ENCODE data around the gene CLN6. TPM values are rescaled to one million over a fixed set of nuclear protein-coding genes. Genes with fewer than 3 reads are reported as not detected.
A peak's percentile ranks its signal among the peaks of the same experiment; 100 is the strongest.

CLN6 gene
- total and polyA plus RNA-seq, 2 of the 4 experiments (the other 2 are of a cell fraction): 6.5 to 31.9 TPM

DNA sequence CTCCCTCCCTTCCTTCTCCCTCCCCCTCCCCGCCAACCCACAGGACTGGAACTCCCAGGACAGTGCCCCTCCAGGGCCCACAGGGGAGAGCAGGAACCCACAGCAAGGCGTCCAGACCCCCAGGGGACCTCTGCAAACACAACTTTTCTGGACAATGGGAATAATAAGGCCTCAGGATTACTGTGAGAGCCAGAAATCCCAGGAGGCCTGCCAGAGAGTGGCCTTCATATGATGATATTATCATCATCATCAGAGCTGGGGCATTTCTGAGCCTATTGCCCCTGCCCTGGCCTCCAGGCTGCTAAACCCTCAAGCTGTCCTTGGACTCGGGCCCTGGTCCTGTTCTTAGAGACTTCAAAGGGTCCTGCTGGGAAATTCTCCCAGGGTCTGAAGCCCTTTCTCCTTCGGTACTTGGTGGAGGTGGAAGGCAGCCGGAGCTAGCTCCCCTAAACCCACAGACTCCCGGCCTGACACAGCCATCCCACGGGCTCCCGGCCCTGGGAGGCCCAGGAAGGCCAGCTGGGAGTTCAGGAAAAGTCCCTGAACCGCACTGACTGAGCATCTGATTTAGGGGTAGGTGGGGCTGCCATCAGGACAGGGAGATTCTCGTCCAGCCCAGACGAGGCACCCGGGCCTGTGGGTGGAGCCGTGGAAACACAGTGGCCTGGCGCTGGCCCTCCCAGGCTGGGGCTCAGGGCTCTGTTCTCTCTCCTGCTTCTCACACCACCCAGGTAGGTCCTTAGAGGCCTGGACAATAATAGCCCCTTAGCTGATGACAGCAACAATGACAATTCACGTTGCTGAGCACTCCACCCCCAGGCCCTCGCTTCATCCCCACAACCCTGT lies 29.3 kb downstream of the CLN6 start:
- no peaks in the 10 kb centered on the region for H4K20me1 ChIP-seq (ENCODE audit: insufficient read depth, low read length)
- no peak overlapping the region for H3K27ac ChIP-seq (ENCODE audit: insufficient read depth, low read length)
- H3K79me1 ChIP-seq (ENCODE audit: low read depth in 1 of 2, low read length in 2 of 2): peaks cover 4 to 7% of the 10 kb centered on the region in 2 experiments; a peak in 1 of 4 replicates
- no peak overlapping the region for H2AFZ ChIP-seq (replicated peaks; ENCODE audit: low read length, poor library complexity)
- H3K14ac ChIP-seq (replicated peaks; ENCODE audit: low read depth, low read length): no peak overlapping the region
- dilution Hi-C loops (cut with HindIII; ENCODE audit: low sequenced_read_pairs, unreplicated experiment): no loop called here
- BruUV-seq (replicated peaks): no TSS peak
- H2BK20ac ChIP-seq (ENCODE audit: low read depth, low read length): no peak overlapping the region
- H3K4me1 ChIP-seq (ENCODE audit: control insufficient read depth, insufficient read depth, low read length): peaks cover 3% of the 10 kb centered on the region; the same call in 1 of the 2 replicates
- no peak overlapping the region for H3K4me2 ChIP-seq (ENCODE audit: low read depth, low read length)
- no peak overlapping the region for H2BK5ac ChIP-seq (ENCODE audit: low read depth, low read length, poor library complexity, severe bottlenecking)
- no peak overlapping the region for H3K56ac ChIP-seq (ENCODE audit: extremely low read depth, insufficient read depth, low read length)
- no peak overlapping the region for H2AK5ac ChIP-seq (ENCODE audit: low read depth, low read length)
- WGBS, 2 experiments (ENCODE audit: extremely low coverage in 2 of 2, insufficient read length in 1 of 2): 46% methylated on average over 5 of the region's 16 CpGs; no CpG with 5 or more reads in 1 of the 2 experiments
- no peak overlapping the region for H4K91ac ChIP-seq (ENCODE audit: insufficient read depth, low read depth, low read length)
- no peak overlapping the region for H3K4ac ChIP-seq (ENCODE audit: low read depth, low read length)
- no peaks in the 10 kb centered on the region for H3K9me1 ChIP-seq (ENCODE audit: insufficient read depth, low read length)
- POLR2A ChIA-PET (ENCODE audit: unreplicated experiment): no interaction called here
- DNase-seq: no peak
- no peak overlapping the region for H3K18ac ChIP-seq (ENCODE audit: low read depth, low read length)
- no peak overlapping the region for H2BK15ac ChIP-seq (ENCODE audit: low read depth, low read length)
- no peaks in the 10 kb centered on the region for H3K27me3 ChIP-seq (ENCODE audit: control insufficient read depth, insufficient read depth, low read length)
- peak; percentile 12; the same call in 1 of the 2 replicates for ATAC-seq (ENCODE audit: low read depth)
- H2AK9ac ChIP-seq (replicated peaks; ENCODE audit: low read depth, low read length, poor library complexity): no peak overlapping the region
- H3K36me3 ChIP-seq (ENCODE audit: control insufficient read depth, insufficient read depth, low read length): 0 out of 2 replicates have a peak, but pooled peaks cover 2% of the 10 kb centered on the region
- intact Hi-C loops (cut with micrococcal nuclease): no loop called here
- H3K4me3 ChIP-seq (ENCODE audit: insufficient read depth, low read depth, low read length): no peak overlapping the region
- no peak overlapping the region for H4K8ac ChIP-seq (ENCODE audit: low read depth in 2 of 2, low read length in 2 of 2)
- TF ChIP-seq POLR2A (IDR thresholded peaks at IDR 0.05; ENCODE audit: low read depth, low read length) (no peak), RFX5 (IDR thresholded peaks at IDR 0.05; ENCODE audit: low read depth, low read length) (no peak), MAFK (IDR thresholded peaks at IDR 0.05; ENCODE audit: low read depth, low read length) (no peak), CEBPB (IDR thresholded peaks at IDR 0.05; ENCODE audit: low read depth, low read length) (no peak), USF2 (IDR thresholded peaks at IDR 0.05; ENCODE audit: low read depth, low read length) (no peak), SMC3 (IDR thresholded peaks at IDR 0.05; ENCODE audit: low read depth, low read length) (no peak), NFE2L2 (IDR thresholded peaks at IDR 0.05; ENCODE audit: low read depth, low read length) (no peak)
- H3K9me3 ChIP-seq (ENCODE audit: control insufficient read depth, insufficient read depth, low read length): no peaks in the 10 kb centered on the region
- no peak overlapping the region for H2BK120ac ChIP-seq (ENCODE audit: low read depth, low read length)
- no peak overlapping the region for H4K5ac ChIP-seq (ENCODE audit: low read depth, low read length)
- H3K9ac ChIP-seq (ENCODE audit: low read depth, low read length): no peak overlapping the region
- in situ Hi-C loops (cut with MboI; ENCODE audit: low sequenced_read_pairs): no loop called here
- no peak overlapping the region for H3K23ac ChIP-seq (ENCODE audit: low read depth, low read length)
- CTCF ChIA-PET: no interaction called here
